Keratinocyte (primary cell): Measurements from ENCODE around the gene TOMM5.

Experiments
- CTCF ChIP-seq, 3 experiments: IDR thresholded peaks in 1 of 3; conservative IDR thresholded peaks in 1 of 3; optimal IDR thresholded peaks in 1 of 3; 2 replicates in 2 of 3; 3 replicates in 1 of 3; pipeline versions ENCODE3 to v1.5.1; 2011; ENCODE audit warnings: low read length in 3 of 3, mild to moderate bottlenecking in 3 of 3, moderate library complexity in 2 of 3, control low read depth in 1 of 3, inconsistent platforms in 1 of 3; ENCODE audit not compliant: insufficient read depth in 2 of 3; ENCODE audit errors: extremely low read depth in 1 of 3
- EZH2 ChIP-seq: IDR thresholded peaks from one replicate; pipeline ENCODE4 v1.6.1; 2012; ENCODE audit warnings: inconsistent platforms, mild to moderate bottlenecking, low read length, moderate library complexity

DNA sequence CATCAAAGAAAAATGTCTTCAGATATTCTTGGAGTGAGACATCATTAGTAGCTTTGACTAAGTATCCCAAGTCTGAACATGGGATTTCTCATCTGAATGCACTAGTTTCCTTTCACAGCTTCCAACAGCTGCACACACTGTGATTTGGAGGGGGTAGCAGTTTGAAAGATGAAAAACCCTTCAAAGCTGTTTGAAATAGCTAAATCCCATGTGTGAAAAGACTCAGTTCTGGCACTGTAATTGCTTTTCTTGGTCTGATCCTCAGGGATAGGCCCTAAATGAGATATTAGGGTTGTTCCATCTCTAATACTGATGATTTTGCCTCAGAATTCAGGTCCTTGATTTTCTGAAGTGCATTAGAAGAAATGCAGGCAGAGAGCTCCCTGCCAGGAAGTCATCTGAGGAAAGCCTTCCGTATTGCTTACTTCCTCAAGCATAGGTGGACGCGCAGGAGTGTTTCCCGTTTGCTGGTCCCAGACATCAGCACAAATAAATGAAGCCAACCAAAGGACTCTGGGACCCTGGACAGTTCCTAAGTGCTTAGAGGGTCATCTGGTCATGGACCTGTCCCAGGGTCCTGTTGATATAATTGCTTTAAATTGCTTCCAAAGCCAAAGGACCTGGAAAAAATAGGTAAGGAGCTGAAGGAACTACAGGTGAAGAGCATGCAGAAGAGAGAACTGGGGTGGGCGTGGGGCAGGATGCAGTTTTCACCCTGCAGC, 32.8 kb upstream of the TOMM5 start:
- TF ChIP-seq CTCF (optimal IDR thresholded peaks at IDR 0.05 in 1 of 3, IDR thresholded peaks at IDR 0.05 in 1 of 3, conservative IDR thresholded peaks at IDR 0.05 in 1 of 3; ENCODE audit: extremely low read depth in 1 of 3, insufficient read depth in 2 of 3, low read length in 3 of 3): no peak
- no peak for TF ChIP-seq EZH2
